HG03108 (cell line): Measurements from ENCODE around the gene PINK1.
"Not testable (repeated sequence)": the region's sequence is repeated elsewhere in the genome, so short reads cannot be mapped to it uniquely, and the experiment has no call there.

ENCODE experiments used
- ATAC-seq: cut with Tn5 transposase; IDR thresholded peaks from one replicate; pipeline ENCODE4 v1.9.1; 2021; ENCODE audit warnings: moderate library complexity; ENCODE audit not compliant: unreplicated experiment

The PINK1 gene

GRCh38 chr1:20633190-20634064 lies at the start of gene PINK1:
TSS of gene PINK1 (plus strand) at chr1:20633458. CDS start at chr1:20633549, 91 bp downstream.
- no peak for ATAC-seq

GRCh38 chr1:20584890-20585289 lies 48.4 kb upstream of the PINK1 start:
- no peak for ATAC-seq

- ATAC-seq = no peak
Measured at GRCh38 chr1:20586953-20587660, 46.2 kb upstream of the PINK1 start.

GRCh38 chr1:20587661-20588053 lies 45.6 kb upstream of the PINK1 start:
- ATAC-seq = no peak

GRCh38 chr1:20588634-20589225 lies 44.5 kb upstream of the PINK1 start, which contains the start of gene CDA:
TSS of gene CDA (plus strand) at chr1:20589097. CDS start at chr1:20589130, 33 bp downstream.
- ATAC-seq = no peak

GRCh38 chr1:20589331-20590278 lies 43.7 kb upstream of the PINK1 start:
- no peak for ATAC-seq

- no peak for ATAC-seq
Measured at GRCh38 chr1:20590306-20590777, 42.9 kb upstream of the PINK1 start.

GRCh38 chr1:20593756-20594155 lies 39.5 kb upstream of the PINK1 start:
- ATAC-seq = no peak

GRCh38 chr1:20594746-20595145 lies 38.5 kb upstream of the PINK1 start:
- ATAC-seq = no peak

GRCh38 chr1:20596106-20596505 lies 37.2 kb upstream of the PINK1 start:
- no peak for ATAC-seq

- no peak for ATAC-seq
Measured at GRCh38 chr1:20597650-20598049, 35.6 kb upstream of the PINK1 start.

- ATAC-seq = no peak
Measured at GRCh38 chr1:20600156-20600555, 33.1 kb upstream of the PINK1 start.

- no peak for ATAC-seq
Measured at GRCh38 chr1:20601129-20601825, 32.0 kb upstream of the PINK1 start.

GRCh38 chr1:20602851-20603450 lies 30.3 kb upstream of the PINK1 start:
- ATAC-seq = no peak

- no peak for ATAC-seq
Measured at GRCh38 chr1:20603504-20604464, 29.5 kb upstream of the PINK1 start.

GRCh38 chr1:20604678-20605077 lies 28.6 kb upstream of the PINK1 start:
- ATAC-seq = no peak

- not testable (repeated sequence) for ATAC-seq
Measured at GRCh38 chr1:20606801-20607570, 26.3 kb upstream of the PINK1 start.
